Measurements from ENCODE around the gene ALG14.
A peak's percentile ranks its signal among the peaks of the same experiment; 100 is the strongest.

Gene ALG14

GRCh38 chr1:95027046-95027445 is 45.7 kb downstream of the ALG14 start:
- CTCF ChIA-PET, result interaction anchor here (0.8 kb wide), 1 partner anchor 17 kb away, joined by 3 read pairs; no protein-coding TSS in a partner anchor
- Histone ChIP-seq H3K4me1 (ENCODE audit: control insufficient read depth, insufficient read depth, low read length) (0 out of 2 replicates have a peak, but pooled peaks cover 4% of the 10 kb centered on the region), H3K4me3 (ENCODE audit: low read depth, low read length) (no peak overlapping the region), H3K9me3 (ENCODE audit: control insufficient read depth, insufficient read depth, low read depth, low read length) (no peaks in the 10 kb centered on the region), H3K27ac (ENCODE audit: extremely low read depth, low read depth, low read length) (no peak overlapping the region), H3K36me3 (ENCODE audit: control insufficient read depth in 2 of 2, insufficient read depth in 1 of 2, low read length in 2 of 2) (peaks cover 0 to 10% of the 10 kb centered on the region in 2 experiments; a peak in 2 of 3 replicates)
- POLR2A ChIA-PET, result no interaction called here
- no peak for TF ChIP-seq GLI4 (tag by site-specific recombination; IDR thresholded peaks at IDR 0.05)
- TF ChIP-seq SCRT2 (tag by site-specific recombination; IDR thresholded peaks at IDR 0.05), result no peak
- TF ChIP-seq ZNF292 (tag by site-specific recombination; IDR thresholded peaks at IDR 0.05; ENCODE audit: borderline replicate concordance, low read depth), result no peak
- no peak for TF ChIP-seq ZNF514 (tag by site-specific recombination; IDR thresholded peaks at IDR 0.05)
- no peak for TF ChIP-seq ATF2 (tag by site-specific recombination; IDR thresholded peaks at IDR 0.05; ENCODE audit: low read depth)
- TF ChIP-seq OVOL3 (tag by site-specific recombination; IDR thresholded peaks at IDR 0.05), result no peak
- TF ChIP-seq ZNF777 (tag by site-specific recombination; IDR thresholded peaks at IDR 0.05; ENCODE audit: borderline replicate concordance), result no peak
- no peak for TF ChIP-seq ZNF248 (tag by site-specific recombination; IDR thresholded peaks at IDR 0.05)
- no peak for TF ChIP-seq ZNF548 (tag by site-specific recombination; IDR thresholded peaks at IDR 0.05)
- no peak for TF ChIP-seq ZNF660 (tag by site-specific recombination; IDR thresholded peaks at IDR 0.05)
- no peak for TF ChIP-seq BCL11B (tag by site-specific recombination; IDR thresholded peaks at IDR 0.05; ENCODE audit: low read depth)
- no peak for TF ChIP-seq KLF9 (tag by site-specific recombination; IDR thresholded peaks at IDR 0.05; ENCODE audit: low read depth)
- TF ChIP-seq GFI1B (tag by site-specific recombination; IDR thresholded peaks at IDR 0.05), result no peak
- TF ChIP-seq ZFHX2 (tag by site-specific recombination; conservative IDR thresholded peaks at IDR 0.05), result no peak
- no peak for TF ChIP-seq ZBTB20 (tag by site-specific recombination; IDR thresholded peaks at IDR 0.05)
- no peak for TF ChIP-seq ZEB2 (tag by site-specific recombination; IDR thresholded peaks at IDR 0.05)
- TF ChIP-seq ZNF223 (tag by site-specific recombination; IDR thresholded peaks at IDR 0.05), result no peak
- no peak for TF ChIP-seq ZNF530 (tag by site-specific recombination; IDR thresholded peaks at IDR 0.05; ENCODE audit: low read depth)
- TF ChIP-seq ZNF280D (tag by site-specific recombination; IDR thresholded peaks at IDR 0.05), result no peak

- Histone ChIP-seq H3K27ac (ENCODE audit: extremely low read depth, low read depth, low read length) (no peak overlapping the region), H3K9me3 (ENCODE audit: control insufficient read depth, insufficient read depth, low read depth, low read length) (no peaks in the 10 kb centered on the region), H3K4me1 (ENCODE audit: control insufficient read depth, insufficient read depth, low read length) (0 out of 2 replicates have a peak, but pooled peaks cover 4% of the 10 kb centered on the region), H3K36me3 (ENCODE audit: control insufficient read depth in 2 of 2, insufficient read depth in 1 of 2, low read length in 2 of 2) (peaks cover 0 to 10% of the 10 kb centered on the region in 2 experiments; a peak in 2 of 3 replicates), H3K4me3 (ENCODE audit: low read depth, low read length) (no peak overlapping the region)
- ChIA-PET CTCF (interaction anchor here (1.7 kb wide), 1 partner anchor 169 kb away, joined by 4 read pairs; no protein-coding TSS in a partner anchor), POLR2A (no interaction called here)
- TF ChIP-seq ZFHX2 (tag by site-specific recombination; conservative IDR thresholded peaks at IDR 0.05) (0 out of 2 replicates have a peak, but pooled peaks have one; percentile 12), HOXC10 (CRISPR knock-in tag; IDR thresholded peaks at IDR 0.05) (no peak)
These were observed 49.2 kb downstream of the ALG14 start for GRCh38 chr1:95023399-95024043.

All from HEK293 (cell line).